HFFc6 (cell line): ENCODE results near the gene CLCNKB. TPM values are rescaled to one million over a fixed set of nuclear protein-coding genes. Genes with fewer than 3 reads are reported as not detected.

Source experiments
- DNase-seq: peaks from one replicate; pipeline ENCODE4 v3.0.0-alpha.2; 2018
- H3K27ac Mint-ChIP-seq: 2 replicates; pipeline ENCODE4 v1.8.0; 2020; ENCODE audit warnings: mild to moderate bottlenecking, mixed read lengths
- H3K27me3 Mint-ChIP-seq: 2 replicates; pipeline ENCODE4 v1.8.0; 2021; ENCODE audit warnings: mild to moderate bottlenecking, moderate library complexity, mixed read lengths; ENCODE audit not compliant: insufficient read depth
- H3K36me3 Mint-ChIP-seq: 2 replicates; pipeline ENCODE4 v1.8.0; 2021; ENCODE audit warnings: low read depth, mixed read lengths
- H3K4me1 Mint-ChIP-seq: 2 replicates; pipeline ENCODE4 v1.8.0; 2020; ENCODE audit warnings: low read depth, mixed read lengths
- H3K4me3 Mint-ChIP-seq: 2 replicates; pipeline ENCODE4 v1.8.0; 2020; ENCODE audit warnings: mild to moderate bottlenecking, moderate library complexity, mixed read lengths
- H3K9me3 Mint-ChIP-seq: 2 replicates; pipeline ENCODE4 v1.8.0; 2020; ENCODE audit warnings: mild to moderate bottlenecking, mixed read lengths
- total RNA-seq, 6 experiments: library from RNA; stranded (reverse); fragmentation: NEBNext Ultra II Directional; extraction: Animal tissue kit (Norgen Biotek cat#: 25700); gene quantifications; 2 replicates in 1 of 6; 3 replicates in 5 of 6; pipeline ENCODE4 v1.2.3, GENCODE V29; 2021
- TF ChIP-seq, protein P1 (sequence below): fragments of 200-600 bp; sonication (generic); IDR thresholded peaks from 2 replicates; pipeline ENCODE4 v1.5.0; 2021; ENCODE audit warnings: antibody characterized with exemption, mild to moderate bottlenecking

The CLCNKB gene
- total RNA-seq, 6 experiments from 2014 or later, result 0.10 to 0.14 TPM; not detected in 4

DNA sequence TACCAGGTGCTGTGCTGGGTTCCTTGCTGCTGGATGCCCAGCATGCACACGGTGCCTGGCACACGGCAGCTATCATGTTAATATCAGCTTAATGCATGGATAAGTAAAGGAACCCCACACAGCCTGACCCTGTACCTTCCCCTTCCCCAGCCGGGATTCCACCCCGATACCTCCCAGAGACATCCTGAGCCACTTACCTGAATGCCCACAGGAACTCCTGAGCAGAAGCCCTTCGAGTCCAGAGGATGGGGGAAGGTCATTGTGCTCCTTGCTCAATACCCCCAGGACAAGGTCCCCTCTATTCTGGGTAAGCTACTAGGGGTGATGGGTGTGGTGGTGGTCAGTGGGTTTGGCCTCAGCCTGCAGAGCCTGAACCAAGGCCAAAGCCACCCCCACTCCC is 28.5 kb downstream of the CLCNKB start:
- Mint-ChIP-seq H3K27ac (no peak overlapping the region; the same call in 1 of the 2 replicates), H3K4me3 (no peak overlapping the region), H3K36me3 (no peaks in the 10 kb centered on the region), H3K9me3 (no peaks in the 10 kb centered on the region), H3K27me3 (peaks cover 11% of the 10 kb centered on the region; the same call in 1 of the 2 replicates), H3K4me1 (peaks cover 48% of the 10 kb centered on the region)
- no peak for DNase-seq
- TF ChIP-seq, protein P1, sequence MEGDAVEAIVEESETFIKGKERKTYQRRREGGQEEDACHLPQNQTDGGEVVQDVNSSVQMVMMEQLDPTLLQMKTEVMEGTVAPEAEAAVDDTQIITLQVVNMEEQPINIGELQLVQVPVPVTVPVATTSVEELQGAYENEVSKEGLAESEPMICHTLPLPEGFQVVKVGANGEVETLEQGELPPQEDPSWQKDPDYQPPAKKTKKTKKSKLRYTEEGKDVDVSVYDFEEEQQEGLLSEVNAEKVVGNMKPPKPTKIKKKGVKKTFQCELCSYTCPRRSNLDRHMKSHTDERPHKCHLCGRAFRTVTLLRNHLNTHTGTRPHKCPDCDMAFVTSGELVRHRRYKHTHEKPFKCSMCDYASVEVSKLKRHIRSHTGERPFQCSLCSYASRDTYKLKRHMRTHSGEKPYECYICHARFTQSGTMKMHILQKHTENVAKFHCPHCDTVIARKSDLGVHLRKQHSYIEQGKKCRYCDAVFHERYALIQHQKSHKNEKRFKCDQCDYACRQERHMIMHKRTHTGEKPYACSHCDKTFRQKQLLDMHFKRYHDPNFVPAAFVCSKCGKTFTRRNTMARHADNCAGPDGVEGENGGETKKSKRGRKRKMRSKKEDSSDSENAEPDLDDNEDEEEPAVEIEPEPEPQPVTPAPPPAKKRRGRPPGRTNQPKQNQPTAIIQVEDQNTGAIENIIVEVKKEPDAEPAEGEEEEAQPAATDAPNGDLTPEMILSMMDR, result no peak

DNA sequence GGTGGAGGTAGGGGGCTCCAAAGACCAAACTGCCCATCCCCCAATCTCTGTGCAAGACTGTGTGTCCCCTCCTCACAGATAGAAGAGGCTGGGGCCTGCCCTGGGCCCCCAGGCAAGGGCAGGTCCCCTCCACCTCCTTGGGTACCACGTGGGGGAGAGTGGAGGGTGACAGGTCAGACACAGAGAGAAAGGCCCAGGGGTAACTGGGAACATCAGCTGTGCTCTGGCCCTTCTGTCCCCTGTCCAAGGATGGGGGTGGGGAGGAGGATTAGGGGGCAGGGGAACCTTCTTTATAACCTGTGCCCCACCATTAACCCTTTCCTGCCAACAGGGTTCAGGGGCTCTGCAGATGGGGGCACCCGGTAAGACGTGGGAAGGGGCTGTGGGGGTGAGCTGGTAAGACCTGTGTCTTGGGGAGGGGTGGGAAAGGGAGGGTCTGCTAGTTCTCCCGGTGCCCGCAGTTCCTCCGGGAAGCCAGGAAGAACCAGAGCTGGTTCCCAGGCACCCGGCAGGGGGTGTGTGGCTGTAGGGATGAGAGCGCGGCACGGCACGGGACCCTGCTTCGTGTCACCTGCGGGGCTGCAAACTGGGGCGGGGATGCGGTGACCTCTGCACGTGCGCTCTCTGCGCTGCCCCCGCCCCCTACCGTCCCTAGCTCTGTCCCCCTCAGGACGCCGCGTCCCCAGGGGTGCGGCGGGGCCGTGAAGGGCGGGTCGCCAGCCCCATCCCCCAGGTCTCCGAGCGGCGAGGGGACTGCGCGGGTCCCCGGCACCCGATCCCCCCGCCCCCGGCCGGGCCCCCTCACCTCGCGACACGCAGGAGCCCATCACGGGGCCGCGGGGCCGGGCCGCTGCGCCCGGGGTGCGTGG is 29.3 kb downstream of the CLCNKB start:
- H3K36me3 Mint-ChIP-seq, result no peaks in the 10 kb centered on the region
- H3K9me3 Mint-ChIP-seq, result no peaks in the 10 kb centered on the region
- TF ChIP-seq, protein P1, result peak; percentile 28
- H3K4me3 Mint-ChIP-seq, result no peak overlapping the region
- no peak for DNase-seq
- peaks cover 11% of the 10 kb centered on the region; the same call in 1 of the 2 replicates for H3K27me3 Mint-ChIP-seq
- peaks cover 50% of the 10 kb centered on the region for H3K4me1 Mint-ChIP-seq
- no peak overlapping the region for H3K27ac Mint-ChIP-seq

DNA sequence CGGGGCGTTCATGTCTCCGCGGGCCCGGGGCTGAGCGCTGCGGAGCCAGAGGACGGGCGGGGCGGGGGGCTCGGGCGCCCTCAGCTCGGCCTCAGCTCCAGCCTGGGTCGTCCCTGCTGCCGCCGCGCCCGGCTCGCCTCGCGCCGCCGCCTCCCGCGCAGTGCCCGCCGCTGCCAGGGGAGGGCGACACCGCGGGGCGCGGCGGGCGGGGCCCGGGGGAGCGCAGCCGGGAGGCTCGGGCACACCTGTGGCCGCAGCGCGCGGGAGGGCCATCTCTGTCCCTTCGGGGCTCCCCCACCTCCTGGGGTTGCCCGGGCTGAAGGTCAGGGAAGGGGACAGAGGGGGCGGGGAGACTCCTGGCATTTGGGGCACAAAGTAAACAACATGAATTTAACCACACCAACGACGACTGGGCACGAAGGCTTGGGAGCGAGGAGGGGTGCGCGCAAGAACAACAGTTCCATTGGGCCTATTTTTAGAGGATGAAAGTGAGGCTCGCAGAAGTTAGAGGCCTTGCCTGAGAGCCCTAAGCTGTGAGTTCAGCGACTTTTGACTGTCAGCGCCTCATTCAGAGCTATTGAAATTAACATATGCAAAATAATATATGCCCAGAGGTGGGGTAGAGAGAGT is 30.0 kb downstream of the CLCNKB start, which contains the start of gene FAM131C:
FAM131C (minus strand) TSS at position 162 of the 630 bp plus-strand sequence. CDS start 209 bp downstream, outside the sequence.
- Mint-ChIP-seq H3K27ac (peak within 1 kb of the TSS; percentile 68; the same call in 1 of the 2 replicates), H3K27me3 (peaks cover 10% of the 10 kb centered on the region; the same call in 1 of the 2 replicates), H3K4me3 (peak within 1 kb of the TSS; percentile 82), H3K4me1 (peaks cover 44% of the 10 kb centered on the region), H3K36me3 (no peaks in the 10 kb centered on the region), H3K9me3 (no peaks in the 10 kb centered on the region)
- TF ChIP-seq, protein P1, result no peak; the same call in 1 of the 2 replicates
- DNase-seq, result no peak

DNA sequence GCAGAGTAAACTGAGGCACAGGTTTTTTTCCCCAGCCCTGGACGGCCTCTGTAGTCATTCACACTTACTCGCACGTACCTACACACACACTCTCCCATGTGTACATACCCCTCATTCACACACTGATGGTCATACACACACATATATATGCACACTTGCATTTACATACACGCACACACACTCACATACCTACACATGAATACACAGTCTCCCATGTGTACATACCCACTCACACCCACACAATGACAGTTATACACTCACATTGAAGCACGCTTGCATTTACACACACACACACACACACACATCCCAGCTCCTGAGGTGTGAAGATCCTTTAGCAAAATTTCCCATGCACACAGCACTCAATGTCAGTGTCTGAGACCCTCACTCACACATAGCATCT is 30.6 kb downstream of the CLCNKB start:
- H3K4me1 Mint-ChIP-seq, result peaks cover 47% of the 10 kb centered on the region
- peak overlapping the region; percentile 82 for H3K4me3 Mint-ChIP-seq
- H3K27me3 Mint-ChIP-seq, result peaks cover 10% of the 10 kb centered on the region; the same call in 1 of the 2 replicates
- no peaks in the 10 kb centered on the region for H3K9me3 Mint-ChIP-seq
- 0 out of 2 replicates have a peak overlapping the region, but pooled peaks have one; percentile 68 for H3K27ac Mint-ChIP-seq
- no peak for DNase-seq
- TF ChIP-seq, protein P1, result no peak
- H3K36me3 Mint-ChIP-seq, result no peaks in the 10 kb centered on the region

DNA sequence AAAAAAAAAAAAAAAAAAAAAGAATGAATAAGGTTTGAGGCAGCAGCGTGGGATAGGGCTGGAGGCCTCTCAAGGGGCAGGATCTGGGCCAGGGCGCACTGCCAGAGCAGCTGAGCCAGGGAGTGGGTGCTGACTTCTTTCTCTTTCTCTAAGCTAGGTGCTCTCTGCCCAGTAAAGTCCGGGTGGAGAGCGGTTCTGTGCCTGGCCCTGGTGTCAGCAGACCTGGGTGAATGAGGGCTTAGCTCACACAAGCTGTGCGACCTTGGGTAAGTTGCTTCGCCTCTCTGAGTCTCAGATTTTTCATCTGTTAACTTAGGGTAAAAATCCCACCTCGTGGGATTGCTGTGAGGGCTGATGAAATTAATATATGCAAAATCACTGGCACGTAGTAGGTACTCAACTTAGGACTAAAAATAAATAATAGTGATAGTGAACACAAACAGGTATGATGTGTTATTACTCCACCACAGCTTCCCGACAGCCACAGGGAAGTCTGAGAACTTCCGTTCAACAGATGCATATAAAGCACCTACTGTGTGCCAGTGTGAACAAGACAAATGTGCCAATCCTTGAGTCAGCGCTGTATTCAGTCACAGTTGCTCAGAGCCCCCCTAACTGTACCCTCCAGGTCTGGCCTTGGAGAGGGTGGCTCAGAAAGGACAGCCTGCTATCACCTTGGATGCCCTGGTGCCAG is 31.9 kb downstream of the CLCNKB start:
- H3K36me3 Mint-ChIP-seq, result no peaks in the 10 kb centered on the region
- H3K27me3 Mint-ChIP-seq, result peaks cover 10% of the 10 kb centered on the region; the same call in 1 of the 2 replicates
- H3K4me3 Mint-ChIP-seq, result peak overlapping the region; percentile 68
- peak overlapping the region; percentile 93 for H3K27ac Mint-ChIP-seq
- TF ChIP-seq, protein P1, result no peak
- DNase-seq, result peak; percentile 51
- peaks cover 47% of the 10 kb centered on the region for H3K4me1 Mint-ChIP-seq
- H3K9me3 Mint-ChIP-seq, result no peaks in the 10 kb centered on the region
